Stomach (tissue), 9 donors: ENCODE results near the gene GLYATL1. TPM values are rescaled to one million over a fixed set of nuclear protein-coding genes. Genes with fewer than 3 reads are reported as not detected.

Experiments used
- DNase-seq, 2 donors: peaks; one replicate each; pipeline versions ENCODE4 v3.0.0 to v3.0.0-alpha.2; 2013 to 2019
- H3K27ac ChIP-seq, 5 donors: fragments of 200-600 bp in 4 of 5; sonication (generic) in 4 of 5; one replicate each; pipeline ENCODE4 v1.5.1; 2013 to 2019; ENCODE audit warnings: mild to moderate bottlenecking in 1 of 5, moderate library complexity in 1 of 5
- H3K27me3 ChIP-seq, 3 donors: fragments of 200-600 bp; sonication (generic); one replicate each; pipeline ENCODE4 v1.5.1; 2017 to 2019; ENCODE audit warnings: mixed run types in 1 of 3
- H3K36me3 ChIP-seq, 4 donors: fragments of 200-600 bp; sonication (generic); 1 replicate in 3 of 4; 2 replicates in 1 of 4; pipeline ENCODE4 v1.5.1; 2016 to 2019
- H3K4me1 ChIP-seq, 4 donors: fragments of 200-600 bp; sonication (generic); one replicate each; pipeline ENCODE4 v1.5.1; 2016 to 2019
- H3K4me3 ChIP-seq, 4 donors: fragments of 200-600 bp; sonication (generic) in 3 of 4; one replicate each; pipeline ENCODE4 v1.5.1; 2016 to 2019; ENCODE audit warnings: mild to moderate bottlenecking in 1 of 4
- H3K9me3 ChIP-seq, 4 donors: fragments of 200-600 bp; sonication (generic); one replicate each; pipeline ENCODE4 v1.5.1; 2016 to 2019
- EP300 ChIP-seq: sonication (generic); formaldehyde crosslinking; IDR thresholded peaks from one replicate; pipeline ENCODE4 v1.6.1; 2017; ENCODE audit warnings: antibody characterized with exemption
- POLR2A ChIP-seq, 4 donors: fragments of 450-650 bp; IDR thresholded peaks; one replicate each; pipeline ENCODE4 v1.6.1; 2016; ENCODE audit warnings: antibody characterized with exemption in 4 of 4, control low read depth in 2 of 4, mild to moderate bottlenecking in 1 of 4, moderate library complexity in 1 of 4
- POLR2AphosphoS5 ChIP-seq, 3 donors: sonication (generic); formaldehyde crosslinking; IDR thresholded peaks; one replicate each; pipeline ENCODE4 v1.6.1; 2016; ENCODE audit warnings: antibody characterized with exemption in 3 of 3
- WGBS, 5 donors: extraction: QIAGEN DNeasy Blood & Tissue Kit in 3 of 5; methylation state at CpG; one replicate each; pipeline versions ENCODE4 v1.1.5 to v1.1.7; 2013 to 2018; 5-methylcytosine and 5-hydroxymethylcytosine counted together
- intact Hi-C: fragments of 100-400 bp; cut with DNase I; formaldehyde crosslinking; loops from one replicate; pipeline ENCODE4 v1.15.1; 2023; ENCODE audit warnings: low total_unique reads
- polyA plus RNA-seq, 3 donors: library from polyadenylated mRNA; stranded (reverse); fragments of 200-250 nt; gene quantifications; one replicate each; pipeline ENCODE4 v1.2.3, GENCODE V29; 2013
- total RNA-seq, 5 donors: library from RNA; depleted of rRNA; stranded (reverse); fragments of >200 nt; gene quantifications; one replicate each; pipeline versions ENCODE4 v1.1.0 to v1.2.3, GENCODE V29; 2014 to 2016
- TF ChIP-seq, protein P1 (sequence below), 7 experiments: fragments of 450-650 bp in 4 of 7; fragments of 200-600 bp in 3 of 7; sonication (generic) in 3 of 7; IDR thresholded peaks; one replicate each; pipeline ENCODE4 v1.5.1; 2016 to 2019; ENCODE audit warnings: antibody characterized with exemption in 7 of 7, control low read depth in 2 of 7, mild to moderate bottlenecking in 1 of 7
- donor health status: healthy with polysubstance abuse.
- donor health status: Bipolar disorder and iron deficiency.
- donor health status: healthy.

Gene GLYATL1
- total and polyA plus RNA-seq, 8 donors = 0.73 to 13.4 (median 1.4) TPM; not detected in 3

DNA sequence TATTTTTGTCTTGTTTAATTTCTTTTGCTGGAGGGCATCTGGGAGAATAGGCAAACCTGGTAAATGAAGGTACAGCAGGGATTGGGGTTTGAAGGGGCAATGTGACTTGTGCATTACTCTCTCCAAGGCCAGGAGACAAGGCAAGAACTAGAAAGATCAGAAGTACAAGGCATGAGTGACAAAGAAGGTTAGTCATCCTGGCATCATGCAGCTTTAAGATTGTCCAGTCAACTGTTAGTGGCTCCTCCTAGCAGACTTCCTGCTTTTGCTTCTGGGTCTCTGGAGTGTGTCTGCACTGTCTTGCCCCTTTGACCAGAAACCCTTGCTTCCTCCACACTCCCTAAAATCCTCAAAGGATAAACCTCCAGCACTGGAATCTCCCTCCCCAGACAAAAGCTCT, 27.2 kb upstream of the GLYATL1 start:
- Histone ChIP-seq H3K27ac (no peak overlapping the region), H3K9me3 (peaks cover 0 to 14% (median 11%) of the 10 kb centered on the region in 4 donors), H3K4me3 (no peak overlapping the region), H3K36me3 (no peaks in the 10 kb centered on the region), H3K4me1 (peaks cover 0 to 8% (median 0%) of the 10 kb centered on the region in 4 donors), H3K27me3 (no peaks in the 10 kb centered on the region)
- DNase-seq = no peak
- TF ChIP-seq EP300 (no peak), POLR2A (IDR thresholded peaks at IDR 0.05) (no peak), POLR2AphosphoS5 (IDR thresholded peaks at IDR 0.05) (no peak)
- TF ChIP-seq, protein P1, sequence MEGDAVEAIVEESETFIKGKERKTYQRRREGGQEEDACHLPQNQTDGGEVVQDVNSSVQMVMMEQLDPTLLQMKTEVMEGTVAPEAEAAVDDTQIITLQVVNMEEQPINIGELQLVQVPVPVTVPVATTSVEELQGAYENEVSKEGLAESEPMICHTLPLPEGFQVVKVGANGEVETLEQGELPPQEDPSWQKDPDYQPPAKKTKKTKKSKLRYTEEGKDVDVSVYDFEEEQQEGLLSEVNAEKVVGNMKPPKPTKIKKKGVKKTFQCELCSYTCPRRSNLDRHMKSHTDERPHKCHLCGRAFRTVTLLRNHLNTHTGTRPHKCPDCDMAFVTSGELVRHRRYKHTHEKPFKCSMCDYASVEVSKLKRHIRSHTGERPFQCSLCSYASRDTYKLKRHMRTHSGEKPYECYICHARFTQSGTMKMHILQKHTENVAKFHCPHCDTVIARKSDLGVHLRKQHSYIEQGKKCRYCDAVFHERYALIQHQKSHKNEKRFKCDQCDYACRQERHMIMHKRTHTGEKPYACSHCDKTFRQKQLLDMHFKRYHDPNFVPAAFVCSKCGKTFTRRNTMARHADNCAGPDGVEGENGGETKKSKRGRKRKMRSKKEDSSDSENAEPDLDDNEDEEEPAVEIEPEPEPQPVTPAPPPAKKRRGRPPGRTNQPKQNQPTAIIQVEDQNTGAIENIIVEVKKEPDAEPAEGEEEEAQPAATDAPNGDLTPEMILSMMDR (IDR thresholded peaks at IDR 0.05) = no peak
- intact Hi-C loops = no loop called here

- Histone ChIP-seq H3K4me1 (peaks cover 0 to 8% (median 0%) of the 10 kb centered on the region in 4 donors), H3K27ac (no peak overlapping the region), H3K27me3 (no peaks in the 10 kb centered on the region), H3K4me3 (no peak overlapping the region), H3K36me3 (no peaks in the 10 kb centered on the region), H3K9me3 (peaks cover 0 to 26% (median 21%) of the 10 kb centered on the region in 4 donors)
- TF ChIP-seq EP300 (no peak), POLR2AphosphoS5 (IDR thresholded peaks at IDR 0.05) (no peak), POLR2A (IDR thresholded peaks at IDR 0.05) (no peak)
- TF ChIP-seq, protein P1 (IDR thresholded peaks at IDR 0.05) = no peak
- DNase-seq = no peak
- intact Hi-C loops = no loop called here
Observed at GRCh38 chr11:58913685-58914084, 25.6 kb upstream of the GLYATL1 start.

DNA sequence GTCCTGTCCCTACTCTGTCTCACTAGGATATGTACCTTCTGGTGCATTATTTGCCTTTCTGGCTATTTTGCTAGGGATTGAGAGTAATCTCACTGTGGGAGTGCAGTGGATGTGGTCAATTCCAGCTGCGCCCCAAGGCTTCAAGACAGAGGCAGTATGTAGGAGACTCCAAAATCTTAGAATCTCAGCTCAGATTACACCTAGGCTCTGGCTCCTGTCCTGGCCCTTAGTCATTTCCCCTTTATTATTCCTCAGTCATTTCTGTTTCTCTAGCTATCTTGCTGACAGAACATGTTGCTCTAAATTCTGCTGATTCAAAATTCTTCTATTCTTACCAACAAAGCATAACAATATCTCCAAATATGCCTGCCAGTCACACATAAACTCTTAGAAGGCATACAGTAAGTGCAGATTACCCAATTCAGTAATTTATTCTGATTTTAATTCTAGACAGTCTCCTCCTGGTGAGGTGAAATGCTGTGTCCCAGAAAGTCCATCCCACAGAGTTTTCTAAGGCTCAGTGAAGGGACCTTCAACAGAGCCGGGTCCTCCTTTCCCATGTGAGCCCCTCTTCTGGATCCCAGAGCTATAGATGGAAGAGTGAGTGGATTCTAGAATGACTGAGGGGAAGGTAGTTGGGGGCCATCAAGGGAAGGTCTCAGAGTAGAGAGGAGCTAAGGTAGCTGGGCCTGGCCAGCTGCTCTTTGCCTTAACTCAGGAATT, 24.3 kb upstream of the GLYATL1 start:
- WGBS, 5 donors = 75 to 98% (median 96%) methylated on average over 2 of the region's 2 CpGs
- Histone ChIP-seq H3K27me3 (no peaks in the 10 kb centered on the region), H3K9me3 (peaks cover 0 to 27% (median 22%) of the 10 kb centered on the region in 4 donors), H3K4me1 (peaks cover 0 to 4% (median 0%) of the 10 kb centered on the region in 4 donors), H3K27ac (no peak overlapping the region), H3K36me3 (no peaks in the 10 kb centered on the region), H3K4me3 (no peak overlapping the region)
- TF ChIP-seq EP300 = no peak
- TF ChIP-seq, protein P1 (IDR thresholded peaks at IDR 0.05) = no peak
- TF ChIP-seq POLR2AphosphoS5 (IDR thresholded peaks at IDR 0.05) = no peak
- no peak for TF ChIP-seq POLR2A (IDR thresholded peaks at IDR 0.05)
- intact Hi-C loops = no loop called here
- DNase-seq = no peak

DNA sequence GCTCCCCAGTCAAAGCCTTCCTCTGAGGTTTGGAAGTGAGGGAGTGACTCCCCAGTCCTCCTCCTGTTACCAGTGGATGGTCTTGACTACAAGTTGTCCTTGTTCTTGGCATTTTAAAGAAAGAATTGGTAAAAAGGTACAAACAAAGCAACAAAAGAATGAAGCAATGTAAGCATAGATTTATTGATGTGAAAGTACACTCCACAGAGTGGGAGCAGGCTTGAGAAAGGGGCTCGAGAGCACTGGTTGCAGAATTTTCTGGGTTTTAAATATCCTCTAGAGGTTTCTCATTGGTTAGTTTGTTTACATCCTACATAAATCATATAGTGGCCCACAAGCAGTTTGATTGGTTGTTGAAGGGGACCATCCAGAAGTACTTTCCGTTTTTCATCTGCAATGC, 22.7 kb upstream of the GLYATL1 start:
- Histone ChIP-seq H3K27me3 (no peaks in the 10 kb centered on the region), H3K36me3 (no peaks in the 10 kb centered on the region), H3K27ac (no peak overlapping the region), H3K4me3 (no peak overlapping the region), H3K9me3 (peaks cover 0 to 27% (median 22%) of the 10 kb centered on the region in 4 donors), H3K4me1 (no peaks in the 10 kb centered on the region)
- WGBS, 5 donors = 61 to 88% (median 86%) methylated on average over 2 of the region's 2 CpGs
- TF ChIP-seq POLR2A (IDR thresholded peaks at IDR 0.05) (no peak), POLR2AphosphoS5 (IDR thresholded peaks at IDR 0.05) (no peak), EP300 (no peak)
- TF ChIP-seq, protein P1 (IDR thresholded peaks at IDR 0.05) = no peak
- intact Hi-C loops = no loop called here
- no peak for DNase-seq
